GM20431 (cell line): ENCODE measurements around the gene NSUN5.

Experiments
- in situ Hi-C: fragments of 300-500 bp; cut with MseI, MboI; formaldehyde crosslinking; loops from one replicate; pipeline ENCODE4 v1.15.0; 2020; ENCODE audit warnings: low sequenced_read_pairs; ENCODE audit not compliant: unreplicated experiment

NSUN5 gene

DNA sequence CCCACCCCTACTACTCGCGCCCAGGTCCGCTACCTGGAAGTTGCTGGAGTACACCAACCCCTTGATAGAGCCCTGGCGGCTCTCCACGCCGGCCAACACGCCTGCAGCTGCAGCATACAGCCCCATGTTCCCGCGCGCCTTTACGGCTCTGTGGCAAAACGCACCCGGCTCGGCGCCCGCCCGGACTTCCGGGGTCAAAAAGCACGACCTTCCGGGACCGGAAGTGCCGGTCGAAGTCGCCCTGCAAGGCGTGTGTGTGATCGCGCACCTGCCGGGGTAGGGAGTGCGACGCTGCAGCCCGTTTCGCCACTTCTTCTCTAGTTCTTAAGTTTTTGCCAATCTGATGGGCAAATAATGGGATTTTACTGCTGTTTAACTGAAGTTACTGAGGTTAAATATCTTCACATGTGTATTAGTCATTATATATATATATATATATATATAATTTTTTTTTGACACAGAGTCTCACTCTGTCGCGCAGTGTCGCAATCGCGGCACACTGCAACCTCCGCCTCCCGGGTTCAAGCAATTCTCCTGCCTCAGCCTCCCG, at the start of gene NSUN5:
Gene NSUN5, minus strand, starts transcription at position 162 of the 550 bp plus-strand sequence. Its CDS starts 36 bp downstream, at position 126.
- in situ Hi-C loops: no loop called here

DNA sequence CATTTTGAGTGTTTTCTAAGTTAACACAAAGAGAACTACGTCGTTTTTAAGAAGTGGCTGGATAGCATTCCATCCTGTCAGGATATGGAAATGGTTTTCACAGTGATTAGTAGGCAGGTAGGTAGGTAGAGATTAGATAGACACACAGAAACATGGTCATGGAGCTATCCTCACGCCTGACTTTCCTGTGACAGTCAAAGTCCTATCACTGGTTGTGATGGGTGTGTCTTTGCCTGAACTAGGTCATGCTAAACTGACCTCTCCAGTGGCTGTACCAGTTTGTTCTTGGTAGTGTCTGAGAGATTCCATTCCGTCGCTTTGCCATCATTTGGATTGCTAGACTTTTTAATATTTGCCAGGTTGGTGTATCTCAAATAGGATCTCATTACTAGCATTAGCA, 47.5 kb upstream of the NSUN5 start:
- in situ Hi-C loops: no loop called here

DNA sequence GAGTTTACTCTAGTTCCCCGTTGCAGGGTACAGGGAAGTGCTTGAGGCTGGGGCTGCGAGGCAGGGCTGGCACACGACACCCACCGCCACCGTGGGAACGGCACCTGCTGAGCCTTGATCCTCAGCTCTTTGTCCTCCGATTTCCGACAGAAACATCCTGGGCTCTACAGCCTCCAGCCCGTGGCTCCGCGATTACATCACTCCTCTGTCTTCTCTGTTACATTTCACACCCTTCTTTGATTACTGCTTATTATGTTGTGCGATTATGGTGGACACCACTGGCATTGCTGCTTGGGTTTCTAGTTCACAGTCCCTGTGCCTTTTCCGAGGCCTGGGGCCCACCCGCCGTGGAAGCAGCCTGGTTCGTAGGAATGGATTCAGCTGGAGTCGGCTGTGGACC, 46.2 kb upstream of the NSUN5 start:
- in situ Hi-C loops: no loop called here

DNA sequence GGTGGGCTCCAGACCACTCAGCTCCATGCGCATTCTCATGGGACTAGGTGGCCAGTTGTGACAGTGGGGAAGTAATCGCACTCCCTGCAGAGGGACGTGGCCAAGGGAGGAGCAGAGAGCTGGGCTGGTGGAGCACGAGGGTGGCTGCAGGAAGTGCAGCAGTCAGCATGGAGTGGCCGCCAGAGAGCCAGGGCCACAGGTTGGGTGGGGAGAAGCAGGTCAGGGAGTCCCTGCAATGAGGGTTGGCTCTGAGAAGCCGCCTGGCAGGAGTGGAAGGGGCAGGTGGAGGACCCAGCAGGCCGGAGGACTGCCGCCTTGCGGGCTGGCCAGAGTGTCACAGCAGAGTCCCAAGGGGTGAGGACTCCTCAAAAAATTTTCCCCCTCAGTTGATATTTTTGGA, 45.6 kb upstream of the NSUN5 start:
- in situ Hi-C loops: no loop called here

DNA sequence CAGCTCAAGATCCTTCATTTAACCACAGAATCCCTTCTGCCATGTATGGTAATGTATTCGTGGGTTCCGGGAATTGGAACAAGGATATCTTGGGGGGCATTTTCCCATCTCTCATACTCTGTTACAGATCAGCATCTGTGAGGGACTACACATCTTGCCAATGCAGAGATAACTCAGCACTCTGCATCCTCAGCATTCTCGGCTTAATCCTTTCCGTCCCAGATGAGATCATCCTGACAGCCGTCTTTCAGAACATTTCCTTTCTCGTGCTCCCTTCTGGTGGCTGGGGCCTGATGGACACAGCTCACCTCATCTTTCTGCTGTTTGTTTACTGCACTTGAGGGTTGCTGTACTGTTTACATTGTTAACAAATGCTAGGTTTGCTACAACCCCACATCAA, 44.6 kb upstream of the NSUN5 start:
- in situ Hi-C loops: no loop called here

DNA sequence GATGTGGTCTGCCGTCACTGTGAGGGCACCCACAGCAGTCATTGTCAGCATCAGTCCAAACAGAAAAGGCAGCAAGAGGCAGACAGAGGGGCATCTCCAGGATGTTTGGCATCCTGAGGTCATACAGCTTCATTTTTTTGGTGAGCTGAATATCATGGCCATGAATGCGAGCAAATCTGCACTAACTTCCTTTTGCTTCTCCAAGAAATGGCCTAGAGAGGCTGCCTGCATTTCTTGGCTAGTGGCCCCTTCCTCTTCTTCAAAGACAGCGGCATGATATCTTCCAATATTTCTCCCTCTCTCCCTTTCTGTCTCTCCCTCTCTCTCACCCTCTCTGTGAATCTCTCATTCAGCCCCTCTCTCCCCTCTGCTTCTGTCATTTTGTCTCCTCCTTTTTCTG, 44.2 kb upstream of the NSUN5 start:
- in situ Hi-C loops: no loop called here

DNA sequence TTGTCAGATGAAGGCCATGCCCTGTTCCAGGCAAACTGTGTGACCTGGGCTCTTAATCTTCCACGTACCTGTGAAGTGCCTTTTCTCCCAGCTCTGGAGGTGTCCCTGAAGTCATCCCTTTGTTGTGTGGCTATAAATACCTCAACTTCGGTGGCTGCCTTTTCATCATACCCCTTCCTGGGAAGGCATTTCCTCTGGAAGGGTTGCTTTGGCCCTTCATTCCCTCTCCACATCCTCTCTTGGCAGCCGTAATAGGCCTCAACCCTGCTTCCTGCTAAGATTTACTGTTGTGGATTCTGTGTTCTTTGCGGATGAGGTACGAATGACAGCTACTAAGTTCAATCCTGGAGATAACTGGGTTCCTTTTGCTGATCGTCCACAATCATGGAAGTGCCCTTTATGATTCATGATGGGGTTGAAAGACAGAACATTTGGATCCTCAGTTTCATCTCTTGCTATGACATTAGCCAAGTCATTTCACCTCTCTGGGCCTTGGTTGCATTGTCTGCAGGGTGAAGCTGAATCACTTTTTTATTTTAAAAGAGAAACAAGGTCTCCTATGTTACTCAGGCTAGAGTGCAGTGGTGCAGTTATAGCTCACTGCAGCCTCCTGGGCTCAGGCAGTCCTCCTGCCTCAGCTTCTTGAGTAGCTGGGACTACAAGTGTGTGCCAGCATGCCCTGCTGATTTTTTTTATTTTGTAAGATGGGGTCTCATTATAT, 43.0 kb upstream of the NSUN5 start:
- in situ Hi-C loops: no loop called here

DNA sequence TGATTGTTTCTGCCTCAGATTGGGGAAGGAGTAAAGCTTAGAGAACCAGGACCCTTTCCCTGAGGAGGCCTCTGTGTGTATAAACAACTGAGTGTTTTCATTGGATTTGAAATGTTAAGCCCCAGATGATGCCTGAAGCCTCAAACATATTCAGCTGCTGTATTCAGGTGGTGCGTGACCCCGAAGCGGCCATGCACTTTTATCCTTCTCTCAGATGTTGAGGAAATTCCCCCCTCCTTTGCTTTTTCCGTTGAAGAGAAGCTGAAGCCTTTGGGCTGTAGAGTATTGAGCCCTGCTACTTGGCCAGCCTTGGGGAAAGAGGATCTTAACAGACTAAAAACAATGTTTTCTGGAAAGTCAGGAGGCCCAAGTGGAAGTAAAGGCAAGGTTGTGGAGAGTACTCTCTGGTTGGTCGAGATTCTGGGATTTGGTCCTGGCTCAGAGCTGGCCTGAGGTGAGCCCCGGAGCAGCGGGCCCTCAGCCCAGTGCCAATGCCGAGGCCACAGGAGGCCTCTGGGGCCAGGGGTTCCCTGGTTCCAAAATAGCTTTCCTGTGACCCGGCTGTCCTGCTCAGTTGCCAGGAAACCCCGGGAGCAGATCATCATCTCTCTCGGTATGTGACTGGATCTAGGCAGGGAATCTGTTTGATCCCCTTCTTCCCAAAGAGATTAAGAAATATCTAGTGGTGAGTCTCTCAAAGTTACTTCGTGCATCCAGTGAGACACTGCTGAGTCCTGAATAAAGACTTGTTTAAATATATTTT, 41.9 kb upstream of the NSUN5 start:
- in situ Hi-C loops: no loop called here

DNA sequence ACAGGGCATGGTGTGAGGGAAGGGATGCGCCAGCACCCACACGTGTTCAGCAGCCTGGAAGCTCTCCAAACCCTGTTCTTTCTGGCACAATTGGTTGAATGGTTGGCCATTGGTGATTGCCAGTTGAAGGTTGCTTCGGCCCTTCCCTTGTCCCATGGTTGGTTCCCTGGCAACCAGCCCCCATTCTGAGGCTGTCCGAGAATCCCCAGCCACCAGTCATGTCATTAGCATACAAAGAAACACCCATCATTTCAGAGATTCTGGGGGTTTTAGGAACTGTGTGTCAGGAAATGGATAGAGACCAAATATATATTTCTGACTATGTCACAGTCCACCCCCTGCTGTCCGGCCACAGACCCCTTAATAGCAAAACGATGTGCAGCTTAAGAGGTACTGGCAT, 41.1 kb upstream of the NSUN5 start:
- in situ Hi-C loops: no loop called here

DNA sequence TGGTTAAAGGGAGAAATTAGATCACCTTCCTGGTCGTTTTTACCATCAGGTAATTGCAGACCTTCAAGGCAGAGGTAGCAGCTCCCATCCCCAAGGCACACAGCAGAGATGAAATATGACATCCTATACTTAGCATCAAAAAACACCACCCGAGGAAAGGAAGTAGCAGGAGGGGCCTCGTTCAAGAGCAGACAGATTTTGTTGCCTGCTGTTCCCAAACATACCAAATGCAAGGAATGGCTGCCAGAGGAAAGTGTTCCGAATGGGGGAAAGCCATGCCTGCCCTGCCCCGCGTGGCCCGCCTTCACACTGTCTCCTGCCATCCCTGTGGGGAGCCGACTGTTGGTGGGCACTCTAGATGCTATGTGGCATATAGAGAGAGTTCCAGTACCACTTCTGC, 37.3 kb upstream of the NSUN5 start:
- in situ Hi-C loops: no loop called here

DNA sequence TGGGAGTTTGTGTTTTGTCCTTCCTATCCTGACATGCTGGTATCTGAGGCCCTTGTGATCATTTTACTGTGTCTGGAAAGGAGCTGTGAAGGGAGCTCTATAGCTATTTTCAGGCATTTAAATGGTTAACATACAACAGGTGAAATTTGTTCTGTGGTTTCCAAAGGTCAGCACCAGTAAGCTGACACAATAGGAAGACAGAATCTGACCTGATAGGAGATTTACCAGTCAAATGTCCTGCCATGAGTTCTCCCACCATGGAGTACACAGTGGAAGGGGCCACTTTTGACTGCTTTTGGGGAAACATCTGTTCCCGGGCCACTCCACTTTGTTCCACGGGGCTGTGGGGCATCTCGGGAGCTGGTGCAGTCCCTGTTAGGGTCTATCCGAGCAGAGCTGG, 36.9 kb upstream of the NSUN5 start:
- in situ Hi-C loops: no loop called here

DNA sequence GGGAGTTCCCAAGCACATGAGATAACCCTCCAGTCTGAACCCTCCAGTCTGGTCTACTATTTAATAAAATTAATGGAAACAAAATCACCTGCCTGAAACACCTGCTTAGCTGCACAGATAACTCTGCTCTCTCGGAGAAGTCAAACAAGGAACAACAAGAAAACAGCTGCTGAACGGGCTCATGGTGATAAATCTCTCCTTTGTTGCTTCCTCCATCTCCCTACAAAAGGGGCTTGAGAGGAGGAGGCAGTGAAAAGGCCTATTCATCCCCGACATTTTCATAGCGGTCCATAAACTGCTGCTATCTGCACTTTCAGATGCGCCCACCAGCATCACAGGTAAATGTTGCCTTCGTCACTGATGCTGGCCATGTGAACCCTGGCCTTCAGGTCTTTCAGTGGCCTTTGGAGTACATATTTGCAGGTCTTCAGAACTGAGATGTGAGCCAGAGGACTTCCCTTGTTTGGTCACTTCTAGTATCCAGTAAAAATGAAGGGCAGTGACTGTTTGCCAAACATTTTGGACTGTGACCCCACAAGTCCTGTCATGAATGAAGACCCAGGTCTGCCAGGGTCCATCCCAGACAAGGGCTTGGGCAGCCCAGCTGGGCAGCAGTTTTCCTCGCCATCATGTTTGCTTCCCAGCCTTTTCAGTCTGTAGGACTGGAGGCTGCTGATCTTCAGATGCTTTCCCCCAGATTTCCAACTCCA, 35.2 kb upstream of the NSUN5 start:
- in situ Hi-C loops: no loop called here

DNA sequence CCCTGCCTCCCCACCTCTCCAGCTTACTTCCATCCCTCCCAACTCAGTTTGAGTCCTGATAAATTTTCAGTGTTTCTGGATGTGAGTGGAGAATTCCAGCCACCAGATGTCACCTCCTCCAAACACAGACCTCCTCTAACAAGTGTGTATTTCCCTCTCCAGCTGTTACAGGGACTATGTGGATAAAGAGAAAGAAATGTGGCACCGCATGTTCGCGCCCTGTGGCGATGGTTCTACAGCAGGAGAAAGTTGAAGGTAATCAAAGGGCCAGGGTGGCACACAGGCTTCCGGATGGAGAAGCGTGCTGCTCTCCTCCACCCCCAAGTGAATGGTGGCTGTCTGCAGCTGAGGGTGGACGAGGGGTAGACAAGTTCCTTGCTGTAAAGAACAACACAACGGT, 34.0 kb upstream of the NSUN5 start:
- in situ Hi-C loops: no loop called here

DNA sequence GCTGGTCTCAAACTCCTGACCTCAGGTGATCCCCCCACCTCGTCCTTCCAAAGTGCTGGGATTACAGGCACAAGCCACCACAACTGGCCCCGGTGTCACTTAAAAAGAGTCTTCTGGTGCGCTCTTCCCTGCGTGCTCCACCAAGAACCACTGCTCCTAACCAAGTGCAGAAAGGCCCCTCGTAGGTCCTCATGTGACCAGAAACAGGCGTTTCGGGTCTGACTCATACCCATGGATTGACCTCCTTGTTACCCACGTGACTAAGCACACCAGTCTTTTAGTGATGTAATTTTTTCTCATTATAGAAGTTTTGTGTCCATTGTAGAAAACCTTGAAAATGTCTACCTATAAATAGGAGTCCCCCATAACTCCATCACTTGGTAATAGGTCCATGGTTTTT, 33.3 kb upstream of the NSUN5 start:
- in situ Hi-C loops: no loop called here

DNA sequence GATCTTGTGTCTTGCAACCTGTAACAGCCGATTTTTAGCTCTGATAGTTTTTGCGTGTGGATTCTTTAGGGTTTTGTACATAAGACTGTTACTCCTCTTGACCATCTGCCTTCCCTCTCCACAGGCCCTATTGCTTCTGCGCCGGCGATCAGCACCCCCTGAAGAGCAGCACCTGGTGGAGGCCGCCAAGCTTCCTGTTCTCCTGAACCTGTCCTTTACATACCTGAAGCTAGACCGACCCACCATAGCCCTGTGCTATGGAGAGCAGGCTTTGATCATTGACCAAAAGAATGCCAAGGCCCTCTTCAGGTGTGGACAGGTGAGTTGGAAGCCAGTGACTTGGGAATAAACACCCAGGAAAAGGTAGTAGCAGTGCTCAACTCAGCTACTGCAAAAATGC, 31.9 kb upstream of the NSUN5 start:
- in situ Hi-C loops: no loop called here

DNA sequence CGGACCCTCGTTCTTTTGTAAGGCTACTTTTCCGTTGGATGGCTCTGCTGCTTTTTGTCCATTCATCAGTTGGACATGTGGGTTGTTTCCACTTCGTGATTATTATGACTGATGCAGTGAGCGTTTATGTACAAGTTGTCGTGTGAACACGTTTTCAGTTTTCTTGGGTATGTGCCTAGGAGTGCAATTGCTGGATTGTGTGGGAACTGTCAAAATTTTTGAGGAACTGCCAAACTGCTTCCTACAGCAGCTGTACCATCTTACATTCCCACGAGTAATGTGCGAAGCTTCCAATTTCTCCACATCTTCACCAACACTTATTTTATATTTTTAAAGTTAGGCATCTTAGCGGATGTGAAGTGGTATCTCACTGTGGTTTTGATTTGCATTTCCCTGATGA, 29.7 kb upstream of the NSUN5 start:
- in situ Hi-C loops: loop anchor here (10.0 kb wide), 1 partner anchor 106 kb away; no protein-coding TSS in a partner anchor

DNA sequence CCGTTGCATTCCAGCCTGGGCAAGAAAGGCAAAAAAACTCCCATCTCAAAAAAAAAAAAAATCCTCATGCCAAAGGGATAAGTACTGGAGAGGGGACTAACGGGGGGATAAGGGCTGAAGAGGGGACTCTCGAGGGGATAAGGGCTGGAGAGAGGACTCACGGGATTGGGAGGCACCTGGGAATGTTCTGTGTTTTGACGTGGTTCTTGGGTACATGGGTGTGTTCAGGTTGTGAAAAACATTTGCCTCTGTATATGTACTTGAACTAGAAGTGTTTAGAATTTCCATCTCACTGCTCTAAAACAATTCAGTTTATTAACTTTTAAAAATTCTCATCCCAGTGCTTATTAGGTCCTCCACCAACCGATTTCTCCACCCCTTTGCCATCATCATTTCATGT, 23.8 kb upstream of the NSUN5 start:
- in situ Hi-C loops: loop anchor here (10.0 kb wide), 1 partner anchor 112 kb away; no protein-coding TSS in a partner anchor

DNA sequence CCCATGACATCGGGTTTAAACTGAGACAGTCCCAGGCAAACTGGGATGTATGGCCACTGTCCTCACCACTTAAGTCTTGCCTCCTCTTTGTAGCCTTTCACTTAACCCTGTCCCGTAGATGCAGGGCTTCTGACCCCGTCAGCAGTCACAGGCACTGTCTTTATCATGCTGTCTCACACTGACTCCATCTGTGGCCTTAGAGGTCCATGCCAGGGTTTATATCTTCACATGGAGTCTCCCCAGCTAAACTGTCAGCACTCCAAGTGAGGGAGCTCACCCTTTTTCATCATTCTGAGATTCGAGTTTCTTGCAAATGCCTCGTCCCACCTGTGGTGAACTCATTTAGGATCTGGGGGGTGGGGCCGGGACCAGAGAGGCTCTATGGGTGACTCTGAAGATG, 22.1 kb upstream of the NSUN5 start:
- in situ Hi-C loops: loop anchor here (10.0 kb wide), 1 partner anchor 114 kb away; no protein-coding TSS in a partner anchor

DNA sequence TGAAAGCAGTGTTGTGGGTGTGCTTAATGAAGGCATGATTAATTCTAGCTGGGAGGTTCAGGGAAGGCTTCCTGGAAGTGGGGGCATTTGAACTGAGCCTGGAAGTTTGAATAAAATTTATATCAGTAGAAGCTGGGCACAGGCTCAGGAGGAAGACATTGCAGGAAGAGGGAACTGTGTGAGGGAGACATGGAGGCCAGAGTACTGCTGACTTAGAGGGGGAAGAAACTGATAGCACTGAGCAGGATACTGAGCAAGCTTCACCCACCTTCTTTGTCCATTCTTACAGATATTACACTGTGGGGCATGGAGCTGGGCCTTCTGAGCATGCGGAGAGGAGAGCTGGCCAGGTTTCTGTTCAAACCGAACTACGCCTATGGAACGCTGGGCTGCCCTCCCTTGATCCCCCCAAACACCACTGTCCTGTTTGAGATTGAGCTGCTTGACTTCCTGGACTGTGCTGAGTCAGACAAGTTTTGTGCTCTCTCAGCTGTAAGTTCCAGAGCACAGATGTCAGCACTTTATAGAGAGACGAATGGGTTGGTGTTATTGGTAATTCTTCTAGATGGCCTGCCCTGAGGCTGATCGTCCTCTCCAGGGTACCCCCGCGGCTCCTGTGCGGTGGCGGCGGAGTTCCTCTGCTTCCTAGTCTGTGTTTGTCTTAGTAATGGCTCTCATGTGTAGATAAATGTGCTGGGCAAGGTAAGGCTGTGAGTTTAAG, 21.4 kb upstream of the NSUN5 start:
- in situ Hi-C loops: loop anchor here (10.0 kb wide), 1 partner anchor 115 kb away; no protein-coding TSS in a partner anchor

DNA sequence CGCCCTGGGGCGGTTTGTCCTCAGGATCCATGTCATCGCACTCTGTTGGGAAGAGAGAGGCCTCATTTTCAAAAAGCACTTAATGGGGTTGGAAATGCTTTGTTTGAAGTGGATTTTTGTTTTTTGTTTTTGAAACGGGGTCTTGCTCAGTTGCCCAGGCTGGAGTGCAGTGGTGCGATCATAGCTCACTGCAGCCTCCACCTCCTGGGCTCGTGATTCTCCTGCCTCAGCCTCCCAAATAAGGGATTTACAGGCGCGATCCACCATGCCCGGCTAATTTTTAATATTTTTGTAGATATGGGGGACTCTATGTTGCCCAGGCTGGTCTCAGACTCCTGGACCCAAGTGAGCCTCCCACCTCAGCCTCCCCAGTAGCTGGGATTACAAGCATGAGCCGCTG, 20.1 kb upstream of the NSUN5 start:
- in situ Hi-C loops: no loop called here
